OCI-LY3 (cell line): ENCODE measurements around the gene CCDC170.

ENCODE experiments used
- H2AFZ ChIP-seq: fragments of 200-600, 300-600 bp; shearing (Covaris generic); 2 replicates; pipeline ENCODE4 v1.6.0; 2014; ENCODE audit warnings: antibody characterized with exemption, low read depth, low read length
- H3K27ac ChIP-seq: fragments of 200-600, 300-600 bp; sonication (generic); 2 replicates; pipeline ENCODE4 v1.5.1; 2014; ENCODE audit warnings: mild to moderate bottlenecking, low read length, moderate library complexity, mixed read lengths
- H3K27me3 ChIP-seq: fragments of 200-600, 300-600 bp; sonication (generic); 2 replicates; pipeline ENCODE4 v1.6.1; 2014; ENCODE audit warnings: low read depth, low read length, mixed read lengths
- H3K36me3 ChIP-seq: fragments of 200-600, 300-600 bp; sonication (generic); replicated peaks from 2 replicates; pipeline ENCODE3; 2014; ENCODE audit warnings: low read depth, low read length, mixed read lengths
- H3K4me1 ChIP-seq: fragments of 300-600, 200-600 bp; sonication (generic); 2 replicates; pipeline ENCODE4 v1.6.1; 2014; ENCODE audit warnings: low read length, mixed read lengths
- H3K4me2 ChIP-seq: fragments of 200-600, 300-600 bp; sonication (generic); 2 replicates; pipeline ENCODE4 v1.6.1; 2014; ENCODE audit warnings: low read length, mixed read lengths
- H3K4me3 ChIP-seq: fragments of 300-600, 200-600 bp; sonication (generic); 2 replicates; pipeline ENCODE4 v1.5.1; 2014; ENCODE audit warnings: antibody characterized with exemption, mild to moderate bottlenecking, low read length, moderate library complexity
- H3K79me2 ChIP-seq: fragments of 300-600, 200-600 bp; shearing (Covaris generic); 2 replicates; pipeline ENCODE4 v1.6.1; 2014; ENCODE audit warnings: mild to moderate bottlenecking, low read length, mixed read lengths
- H3K9ac ChIP-seq: fragments of 300-600, 200-600 bp; shearing (Covaris generic); 2 replicates; pipeline ENCODE4 v1.6.0; 2014; ENCODE audit warnings: mild to moderate bottlenecking, low read length, moderate library complexity
- H3K9me3 ChIP-seq: fragments of 200-600, 300-600 bp; shearing (Covaris generic); 2 replicates; pipeline ENCODE4 v1.6.1; 2014; ENCODE audit warnings: low read length, mixed read lengths; ENCODE audit not compliant: insufficient read depth
- H4K20me1 ChIP-seq: fragments of 200-600, 300-600 bp; sonication (generic); 2 replicates; pipeline ENCODE4 v1.6.1; 2016; ENCODE audit warnings: low read length, mixed read lengths; ENCODE audit not compliant: insufficient read depth
- CTCF ChIP-seq: fragments of 200-600, 300-600 bp; sonication (generic); IDR thresholded peaks from 2 replicates; pipeline ENCODE4 v1.5.1; 2014; ENCODE audit warnings: antibody characterized with exemption, low read length, low read depth
- EZH2phosphoT487 ChIP-seq: fragments of 200-600 bp; shearing (Covaris generic); IDR thresholded peaks from 2 replicates; pipeline ENCODE4 v1.6.1; 2018; ENCODE audit warnings: antibody characterized with exemption, mixed run types, low read depth

Gene CCDC170

GRCh38 chr6:151651639-151652038 lies 157.8 kb downstream of the CCDC170 start:
- no peaks in the 10 kb centered on the region for H3K27me3 ChIP-seq
- H3K4me1 ChIP-seq, result no peaks in the 10 kb centered on the region
- no peak overlapping the region for H3K27ac ChIP-seq
- H3K36me3 ChIP-seq, result no peaks in the 10 kb centered on the region
- no peak overlapping the region for H2AFZ ChIP-seq
- H3K79me2 ChIP-seq, result no peaks in the 10 kb centered on the region
- 0 out of 2 replicates have a peak, but pooled peaks cover 5% of the 10 kb centered on the region for H3K9me3 ChIP-seq
- no peak overlapping the region for H3K4me3 ChIP-seq
- H3K9ac ChIP-seq, result no peak overlapping the region
- TF ChIP-seq EZH2phosphoT487 (no peak), CTCF (no peak)
- H4K20me1 ChIP-seq, result no peaks in the 10 kb centered on the region
- no peak overlapping the region for H3K4me2 ChIP-seq

GRCh38 chr6:151652325-151652724 lies 158.5 kb downstream of the CCDC170 start:
- TF ChIP-seq EZH2phosphoT487 (no peak), CTCF (no peak)
- H3K4me2 ChIP-seq, result no peak overlapping the region
- H3K36me3 ChIP-seq, result no peaks in the 10 kb centered on the region

GRCh38 chr6:151655099-151655498 lies 161.3 kb downstream of the CCDC170 start:
- Histone ChIP-seq H3K4me2 (no peak overlapping the region), H3K27ac (no peak overlapping the region), H2AFZ (no peak overlapping the region), H4K20me1 (no peaks in the 10 kb centered on the region), H3K9me3 (0 out of 2 replicates have a peak, but pooled peaks cover 5% of the 10 kb centered on the region), H3K4me3 (no peak overlapping the region), H3K4me1 (no peaks in the 10 kb centered on the region), H3K27me3 (no peaks in the 10 kb centered on the region), H3K9ac (no peak overlapping the region), H3K36me3 (no peaks in the 10 kb centered on the region), H3K79me2 (no peaks in the 10 kb centered on the region)
- TF ChIP-seq CTCF (no peak), EZH2phosphoT487 (no peak)

More at GRCh38 chr6:151652325-151652724, 158.5 kb downstream of the CCDC170 start:
- no peak overlapping the region for H3K27ac ChIP-seq
- H3K4me3 ChIP-seq, result no peak overlapping the region
- 0 out of 2 replicates have a peak, but pooled peaks cover 5% of the 10 kb centered on the region for H3K9me3 ChIP-seq
- H3K4me1 ChIP-seq, result no peaks in the 10 kb centered on the region
- H3K79me2 ChIP-seq, result no peaks in the 10 kb centered on the region
- H3K9ac ChIP-seq, result no peak overlapping the region
- no peaks in the 10 kb centered on the region for H4K20me1 ChIP-seq
- H3K27me3 ChIP-seq, result no peaks in the 10 kb centered on the region
- no peak overlapping the region for H2AFZ ChIP-seq

- Histone ChIP-seq H2AFZ (no peak overlapping the region), H3K79me2 (no peaks in the 10 kb centered on the region), H3K27me3 (no peaks in the 10 kb centered on the region), H3K27ac (no peak overlapping the region), H3K4me1 (no peaks in the 10 kb centered on the region), H3K9ac (no peak overlapping the region), H3K4me2 (no peak overlapping the region), H3K4me3 (no peak overlapping the region), H4K20me1 (no peaks in the 10 kb centered on the region), H3K36me3 (no peaks in the 10 kb centered on the region), H3K9me3 (0 out of 2 replicates have a peak, but pooled peaks cover 5% of the 10 kb centered on the region)
- no peak for TF ChIP-seq CTCF
Observed at GRCh38 chr6:151656392-151656791, 162.6 kb downstream of the CCDC170 start.
